Right forelimb (tissue), 1 donor: ENCODE measurements around the gene CD58.
"Not testable (repeated sequence)": the region's sequence is repeated elsewhere in the genome, so short reads cannot be mapped to it uniquely, and the experiment has no call there.

Experiments used
- DNase-seq: peaks from one replicate; pipeline ENCODE4 v3.0.0-alpha.2; 2018

CD58 gene

GRCh38 chr1:116569776-116570357 lies 959 bp downstream of the CD58 start:
- DNase-seq = peak; percentile 54

GRCh38 chr1:116569381-116569670 lies 1.5 kb downstream of the CD58 start:
- DNase-seq = no peak

GRCh38 chr1:116568662-116569380 lies 2.0 kb downstream of the CD58 start:
- DNase-seq = no peak

GRCh38 chr1:116567790-116568661 lies 2.8 kb downstream of the CD58 start:
- no peak for DNase-seq

GRCh38 chr1:116565222-116565621 lies 5.6 kb downstream of the CD58 start:
- DNase-seq = no peak

- DNase-seq = no peak
Observed at GRCh38 chr1:116564426-116564825, 6.4 kb downstream of the CD58 start.

- not testable (repeated sequence) for DNase-seq
Observed at GRCh38 chr1:116562465-116562864, 8.4 kb downstream of the CD58 start.

- DNase-seq = no peak
Observed at GRCh38 chr1:116561563-116561962, 9.3 kb downstream of the CD58 start.

- DNase-seq = no peak
Observed at GRCh38 chr1:116560704-116561490, 9.9 kb downstream of the CD58 start.

- DNase-seq = no peak
Observed at GRCh38 chr1:116559304-116559761, 11.5 kb downstream of the CD58 start.

GRCh38 chr1:116558571-116558970 lies 12.3 kb downstream of the CD58 start:
- no peak for DNase-seq

- DNase-seq = no peak
Observed at GRCh38 chr1:116558140-116558549, 12.7 kb downstream of the CD58 start.

GRCh38 chr1:116557323-116557878 lies 13.4 kb downstream of the CD58 start:
- DNase-seq = no peak

GRCh38 chr1:116556289-116557006 lies 14.4 kb downstream of the CD58 start:
- no peak for DNase-seq

GRCh38 chr1:116554924-116555323 lies 15.9 kb downstream of the CD58 start:
- no peak for DNase-seq

- DNase-seq = no peak
Observed at GRCh38 chr1:116553386-116554115, 17.3 kb downstream of the CD58 start.

- DNase-seq = no peak
Observed at GRCh38 chr1:116546354-116546977, 24.4 kb downstream of the CD58 start.

- no peak for DNase-seq
Observed at GRCh38 chr1:116545359-116545705, 25.5 kb downstream of the CD58 start.

- DNase-seq = no peak
Observed at GRCh38 chr1:116544588-116545358, 26.1 kb downstream of the CD58 start.

GRCh38 chr1:116540088-116540487 lies 30.7 kb downstream of the CD58 start:
- no peak for DNase-seq
